GM23338 (cell line): ENCODE results near the gene PKD1. TPM values are rescaled to one million over a fixed set of nuclear protein-coding genes. Genes with fewer than 3 reads are reported as not detected.

Source experiments
- ATAC-seq: fragments of 200-7000 bp; cut with Tn5 transposase; 3 replicates; pipeline ENCODE4 v1.9.1; 2020
- DNase-seq: peaks from one replicate; pipeline ENCODE4 v3.0.0-alpha.2; 2015; ENCODE audit warnings: low spot score
- H2AFZ ChIP-seq: fragments of 200-600 bp; sonication (generic); 2 replicates; pipeline ENCODE4 v1.8.0; 2016; ENCODE audit warnings: antibody characterized with exemption, mild to moderate bottlenecking, moderate library complexity
- H3F3A ChIP-seq: fragments of 200-600 bp; sonication (generic); replicated peaks from 2 replicates; pipeline ENCODE4 v1.8.0; 2017; ENCODE audit warnings: antibody characterized with exemption, mixed run types, low read depth
- H3K27ac ChIP-seq: fragments of 200-600 bp; sonication (generic); 2 replicates; pipeline ENCODE4 v1.6.1; 2016; ENCODE audit warnings: low read depth
- H3K27me3 ChIP-seq: fragments of 200-600 bp; sonication (generic); 2 replicates; pipeline ENCODE4 v1.8.0; 2016; ENCODE audit warnings: mild to moderate bottlenecking, mixed run types, moderate library complexity; ENCODE audit not compliant: insufficient read depth
- H3K36me3 ChIP-seq: fragments of 200-600 bp; sonication (generic); 2 replicates; pipeline ENCODE4 v1.8.0; 2016; ENCODE audit warnings: mild to moderate bottlenecking; ENCODE audit not compliant: insufficient read depth
- H3K4me1 ChIP-seq: fragments of 200-600 bp; sonication (generic); 2 replicates; pipeline ENCODE4 v1.8.0; 2016; ENCODE audit warnings: mild to moderate bottlenecking, moderate library complexity; ENCODE audit not compliant: insufficient read depth
- H3K4me2 ChIP-seq: fragments of 200-600 bp; sonication (generic); 2 replicates; pipeline ENCODE4 v1.7.1; 2017; ENCODE audit warnings: mixed run types
- H3K4me3 ChIP-seq: fragments of 200-600 bp; sonication (generic); 2 replicates; pipeline ENCODE4 v1.6.1; 2016; ENCODE audit warnings: mixed run types
- H3K79me2 ChIP-seq: fragments of 200-600 bp; sonication (generic); replicated peaks from 2 replicates; pipeline ENCODE4 v1.8.0; 2017; ENCODE audit warnings: mild to moderate bottlenecking; ENCODE audit not compliant: insufficient read depth
- H3K9me2 ChIP-seq: fragments of 200-600 bp; sonication (generic); 2 replicates; pipeline ENCODE4 v1.8.0; 2017; ENCODE audit not compliant: insufficient read depth
- H4K20me1 ChIP-seq: fragments of 200-600 bp; sonication (generic); replicated peaks from 2 replicates; pipeline ENCODE4 v1.8.0; 2017; ENCODE audit warnings: mild to moderate bottlenecking; ENCODE audit not compliant: insufficient read depth
- H3K27ac Mint-ChIP-seq: 2 replicates; pipeline ENCODE4 v1.8.0; 2020; ENCODE audit warnings: inconsistent platforms, mild to moderate bottlenecking, moderate library complexity, mixed read lengths
- H3K27me3 Mint-ChIP-seq: 3 replicates; pipeline ENCODE4 v1.8.0; 2022; ENCODE audit warnings: low read depth, mild to moderate bottlenecking, moderate library complexity, mixed read lengths, inconsistent platforms; ENCODE audit not compliant: insufficient read depth, poor library complexity
- H3K36me3 Mint-ChIP-seq: 3 replicates; pipeline ENCODE4 v1.8.0; 2021; ENCODE audit warnings: low read depth, mild to moderate bottlenecking, inconsistent platforms, moderate library complexity, mixed read lengths
- H3K4me1 Mint-ChIP-seq: 3 replicates; pipeline ENCODE4 v1.8.0; 2020; ENCODE audit warnings: mild to moderate bottlenecking, inconsistent platforms, mixed read lengths
- H3K4me3 Mint-ChIP-seq: 3 replicates; pipeline ENCODE4 v1.8.0; 2021; ENCODE audit warnings: moderate library complexity, mild to moderate bottlenecking, inconsistent platforms, mixed read lengths
- H3K9me3 Mint-ChIP-seq: 3 replicates; pipeline ENCODE4 v1.8.0; 2020; ENCODE audit warnings: moderate library complexity, mild to moderate bottlenecking, inconsistent platforms, mixed read lengths
- CREB1 ChIP-seq: fragments of 250-450 bp; sonication (Bioruptor Pico); IDR thresholded peaks from 2 replicates; pipeline ENCODE4 v1.5.0; 2020; ENCODE audit warnings: low read depth, mild to moderate bottlenecking, moderate library complexity
- EZH2phosphoT487 ChIP-seq: fragments of 200-600 bp; sonication (generic); IDR thresholded peaks from one replicate; pipeline ENCODE4 v1.8.1; 2018; ENCODE audit warnings: antibody characterized with exemption; ENCODE audit not compliant: unreplicated experiment
- JUNB ChIP-seq: IDR thresholded peaks from one replicate; pipeline ENCODE4 v1.6.1; 2016; ENCODE audit warnings: antibody characterized with exemption; ENCODE audit not compliant: unreplicated experiment
- NANOG ChIP-seq: IDR thresholded peaks from 2 replicates; pipeline ENCODE4 v1.6.1; 2016; ENCODE audit warnings: antibody characterized with exemption, borderline replicate concordance
- POLR2AphosphoS5 ChIP-seq: IDR thresholded peaks from 2 replicates; pipeline ENCODE4 v1.6.1; 2016; ENCODE audit warnings: antibody characterized with exemption, low read depth
- STAT1 ChIP-seq: IDR thresholded peaks from one replicate; pipeline ENCODE4 v1.6.1; 2016; ENCODE audit warnings: antibody characterized with exemption; ENCODE audit not compliant: unreplicated experiment
- ZNF114 ChIP-seq: fragments of 250-450 bp; sonication (Bioruptor Pico); IDR thresholded peaks from 2 replicates; pipeline ENCODE4 v1.5.0; 2020; ENCODE audit warnings: mild to moderate bottlenecking, moderate library complexity
- ZNF331 ChIP-seq: fragments of 250-450 bp; sonication (Bioruptor Pico); IDR thresholded peaks from 2 replicates; pipeline ENCODE4 v1.5.0; 2020; ENCODE audit warnings: low read depth, mild to moderate bottlenecking, moderate library complexity
- polyA plus RNA-seq: library from polyadenylated mRNA; unstranded; fragments of >200 nt; fragmentation: Nextera tagmentation; extraction: Ambion mirVana; gene quantifications from 2 replicates; pipeline ENCODE4 v1.2.1, GENCODE V29; 2016
- total RNA-seq: library from RNA; depleted of rRNA; stranded (reverse); fragments of >200 nt; shearing (Covaris generic); gene quantifications from 2 replicates; pipeline ENCODE4 v1.2.3, GENCODE V29; 2014
- TF ChIP-seq, protein P1 (sequence below), 2 experiments: fragments of 200-600 bp in 1 of 2; sonication (generic) in 1 of 2; conservative IDR thresholded peaks; 2 replicates each; pipeline versions ENCODE4 v1.5.1 to v1.6.1; 2016 to 2017; ENCODE audit warnings: antibody characterized with exemption in 2 of 2, low read depth in 2 of 2, mild to moderate bottlenecking in 2 of 2, moderate library complexity in 1 of 2
- TF ChIP-seq, protein P2 (sequence below): IDR thresholded peaks from one replicate; pipeline ENCODE4 v1.6.1; 2018; ENCODE audit warnings: antibody characterized with exemption; ENCODE audit not compliant: unreplicated experiment
- TF ChIP-seq, protein P3 (sequence below): IDR thresholded peaks from 2 replicates; pipeline ENCODE4 v1.6.1; 2016; ENCODE audit warnings: antibody characterized with exemption

PKD1 gene
- total and polyA plus RNA-seq, 2 experiments from 2014 or later, result 21.1 to 107 TPM

DNA sequence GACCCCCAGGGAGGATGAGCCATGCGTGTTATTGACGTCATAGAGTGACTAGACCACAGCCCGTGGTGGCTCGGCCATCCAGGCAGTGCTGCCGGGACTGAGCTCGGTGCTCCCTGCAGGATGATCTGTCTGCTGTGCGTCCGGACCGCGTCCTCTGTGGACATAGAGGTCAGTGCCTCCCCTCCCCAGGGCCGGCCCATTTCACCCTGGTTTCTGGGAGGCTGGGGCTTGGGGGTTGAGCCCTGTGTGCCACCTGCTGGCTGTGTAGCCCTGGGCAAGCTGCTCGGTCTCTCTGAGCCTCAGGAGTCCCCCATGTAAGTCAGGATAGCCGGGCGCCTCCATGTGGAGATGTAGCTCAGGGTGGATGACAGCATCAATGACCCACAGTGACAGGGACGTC, 79.6 kb downstream of the PKD1 start:
- no peaks in the 10 kb centered on the region for H3K4me1 Mint-ChIP-seq

DNA sequence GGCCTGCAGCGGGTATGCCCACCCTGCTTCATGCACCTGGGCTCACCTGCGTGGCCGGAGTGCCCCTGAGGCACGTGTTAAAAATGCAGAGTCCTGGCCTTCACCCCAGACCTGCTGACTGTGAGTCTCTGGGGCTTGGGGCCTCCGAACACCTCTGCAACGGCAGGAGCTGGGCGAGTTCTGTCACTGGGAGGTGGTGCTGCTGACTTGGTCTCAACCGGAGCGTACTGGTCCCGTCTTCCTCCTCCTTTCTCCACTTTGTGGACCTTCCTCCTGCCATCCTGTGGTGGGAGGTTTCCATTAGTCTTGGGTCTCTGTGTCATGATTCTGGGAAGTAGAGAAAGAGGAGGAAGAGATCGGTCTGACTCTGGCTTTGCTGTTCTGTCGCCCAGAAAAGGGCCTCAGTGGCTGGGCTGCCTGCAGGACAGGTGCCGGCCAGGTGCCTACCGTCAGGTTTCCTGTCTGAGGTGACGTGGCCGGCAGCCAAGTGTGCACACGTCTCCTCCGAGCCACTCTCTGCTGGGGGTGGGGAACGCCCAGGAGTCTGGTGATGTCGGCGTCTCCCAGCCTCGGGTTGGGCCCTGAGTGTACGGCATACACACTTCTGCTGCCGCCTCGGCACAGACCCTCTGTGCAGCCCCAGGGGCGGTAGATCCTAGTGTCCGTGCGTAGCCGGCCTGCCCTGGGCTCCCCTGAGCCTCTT, 81.0 kb downstream of the PKD1 start:
- no peak overlapping the region for H3K27ac ChIP-seq
- Mint-ChIP-seq H3K27me3 (peaks cover 5% of the 10 kb centered on the region), H3K9me3 (no peaks in the 10 kb centered on the region), H3K36me3 (peaks cover 23% of the 10 kb centered on the region), H3K4me3 (no peak overlapping the region), H3K4me1 (no peaks in the 10 kb centered on the region), H3K27ac (no peak overlapping the region)
- H3K36me3 ChIP-seq, result no peaks in the 10 kb centered on the region; the same call in 1 of the 2 replicates
- H3K4me2 ChIP-seq, result no peak overlapping the region
- H3F3A ChIP-seq, result no peaks in the 10 kb centered on the region
- no peak overlapping the region for H3K4me3 ChIP-seq
- H3K9me2 ChIP-seq, result no peaks in the 10 kb centered on the region
- H3K4me1 ChIP-seq, result no peaks in the 10 kb centered on the region
- H4K20me1 ChIP-seq, result no peaks in the 10 kb centered on the region
- DNase-seq (no peak), ATAC-seq (no peak)
- no peaks in the 10 kb centered on the region for H3K79me2 ChIP-seq
- H3K27me3 ChIP-seq, result no peaks in the 10 kb centered on the region
- no peak overlapping the region for H2AFZ ChIP-seq
- TF ChIP-seq, protein P1, sequence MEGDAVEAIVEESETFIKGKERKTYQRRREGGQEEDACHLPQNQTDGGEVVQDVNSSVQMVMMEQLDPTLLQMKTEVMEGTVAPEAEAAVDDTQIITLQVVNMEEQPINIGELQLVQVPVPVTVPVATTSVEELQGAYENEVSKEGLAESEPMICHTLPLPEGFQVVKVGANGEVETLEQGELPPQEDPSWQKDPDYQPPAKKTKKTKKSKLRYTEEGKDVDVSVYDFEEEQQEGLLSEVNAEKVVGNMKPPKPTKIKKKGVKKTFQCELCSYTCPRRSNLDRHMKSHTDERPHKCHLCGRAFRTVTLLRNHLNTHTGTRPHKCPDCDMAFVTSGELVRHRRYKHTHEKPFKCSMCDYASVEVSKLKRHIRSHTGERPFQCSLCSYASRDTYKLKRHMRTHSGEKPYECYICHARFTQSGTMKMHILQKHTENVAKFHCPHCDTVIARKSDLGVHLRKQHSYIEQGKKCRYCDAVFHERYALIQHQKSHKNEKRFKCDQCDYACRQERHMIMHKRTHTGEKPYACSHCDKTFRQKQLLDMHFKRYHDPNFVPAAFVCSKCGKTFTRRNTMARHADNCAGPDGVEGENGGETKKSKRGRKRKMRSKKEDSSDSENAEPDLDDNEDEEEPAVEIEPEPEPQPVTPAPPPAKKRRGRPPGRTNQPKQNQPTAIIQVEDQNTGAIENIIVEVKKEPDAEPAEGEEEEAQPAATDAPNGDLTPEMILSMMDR (conservative IDR thresholded peaks at IDR 0.05; ENCODE audit: low read depth in 2 of 2), result no peak
- TF ChIP-seq ZNF331 (CRISPR knock-in tag) (no peak), ZNF114 (no peak), NANOG (no peak), STAT1 (no peak), POLR2AphosphoS5 (no peak), EZH2phosphoT487 (no peak), JUNB (no peak), CREB1 (CRISPR knock-in tag) (no peak)
- TF ChIP-seq, protein P2, sequence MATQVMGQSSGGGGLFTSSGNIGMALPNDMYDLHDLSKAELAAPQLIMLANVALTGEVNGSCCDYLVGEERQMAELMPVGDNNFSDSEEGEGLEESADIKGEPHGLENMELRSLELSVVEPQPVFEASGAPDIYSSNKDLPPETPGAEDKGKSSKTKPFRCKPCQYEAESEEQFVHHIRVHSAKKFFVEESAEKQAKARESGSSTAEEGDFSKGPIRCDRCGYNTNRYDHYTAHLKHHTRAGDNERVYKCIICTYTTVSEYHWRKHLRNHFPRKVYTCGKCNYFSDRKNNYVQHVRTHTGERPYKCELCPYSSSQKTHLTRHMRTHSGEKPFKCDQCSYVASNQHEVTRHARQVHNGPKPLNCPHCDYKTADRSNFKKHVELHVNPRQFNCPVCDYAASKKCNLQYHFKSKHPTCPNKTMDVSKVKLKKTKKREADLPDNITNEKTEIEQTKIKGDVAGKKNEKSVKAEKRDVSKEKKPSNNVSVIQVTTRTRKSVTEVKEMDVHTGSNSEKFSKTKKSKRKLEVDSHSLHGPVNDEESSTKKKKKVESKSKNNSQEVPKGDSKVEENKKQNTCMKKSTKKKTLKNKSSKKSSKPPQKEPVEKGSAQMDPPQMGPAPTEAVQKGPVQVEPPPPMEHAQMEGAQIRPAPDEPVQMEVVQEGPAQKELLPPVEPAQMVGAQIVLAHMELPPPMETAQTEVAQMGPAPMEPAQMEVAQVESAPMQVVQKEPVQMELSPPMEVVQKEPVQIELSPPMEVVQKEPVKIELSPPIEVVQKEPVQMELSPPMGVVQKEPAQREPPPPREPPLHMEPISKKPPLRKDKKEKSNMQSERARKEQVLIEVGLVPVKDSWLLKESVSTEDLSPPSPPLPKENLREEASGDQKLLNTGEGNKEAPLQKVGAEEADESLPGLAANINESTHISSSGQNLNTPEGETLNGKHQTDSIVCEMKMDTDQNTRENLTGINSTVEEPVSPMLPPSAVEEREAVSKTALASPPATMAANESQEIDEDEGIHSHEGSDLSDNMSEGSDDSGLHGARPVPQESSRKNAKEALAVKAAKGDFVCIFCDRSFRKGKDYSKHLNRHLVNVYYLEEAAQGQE, result no peak

More for the DNA sequence above, 79.6 kb downstream of the PKD1 start:
- TF ChIP-seq JUNB (no peak), ZNF114 (no peak), STAT1 (no peak), POLR2AphosphoS5 (no peak)
- TF ChIP-seq, protein P1 (conservative IDR thresholded peaks at IDR 0.05; ENCODE audit: low read depth in 2 of 2), result peak in 1 of 2 experiments; percentile 36; a peak in 2 of 4 replicates
- TF ChIP-seq, protein P3, sequence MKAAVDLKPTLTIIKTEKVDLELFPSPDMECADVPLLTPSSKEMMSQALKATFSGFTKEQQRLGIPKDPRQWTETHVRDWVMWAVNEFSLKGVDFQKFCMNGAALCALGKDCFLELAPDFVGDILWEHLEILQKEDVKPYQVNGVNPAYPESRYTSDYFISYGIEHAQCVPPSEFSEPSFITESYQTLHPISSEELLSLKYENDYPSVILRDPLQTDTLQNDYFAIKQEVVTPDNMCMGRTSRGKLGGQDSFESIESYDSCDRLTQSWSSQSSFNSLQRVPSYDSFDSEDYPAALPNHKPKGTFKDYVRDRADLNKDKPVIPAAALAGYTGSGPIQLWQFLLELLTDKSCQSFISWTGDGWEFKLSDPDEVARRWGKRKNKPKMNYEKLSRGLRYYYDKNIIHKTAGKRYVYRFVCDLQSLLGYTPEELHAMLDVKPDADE, result no peak
- Histone ChIP-seq H3K27me3 (no peaks in the 10 kb centered on the region), H2AFZ (no peak overlapping the region), H3F3A (no peaks in the 10 kb centered on the region), H3K9me2 (no peaks in the 10 kb centered on the region), H3K27ac (no peak overlapping the region), H3K4me2 (no peak overlapping the region), H3K79me2 (no peaks in the 10 kb centered on the region), H3K4me1 (no peaks in the 10 kb centered on the region), H3K4me3 (no peak overlapping the region), H3K36me3 (no peaks in the 10 kb centered on the region; the same call in 1 of the 2 replicates), H4K20me1 (no peaks in the 10 kb centered on the region; the same call in 1 of the 2 replicates)
- Mint-ChIP-seq H3K36me3 (peaks cover 19% of the 10 kb centered on the region), H3K9me3 (no peaks in the 10 kb centered on the region), H3K27ac (no peak overlapping the region), H3K27me3 (peaks cover 5% of the 10 kb centered on the region), H3K4me3 (no peak overlapping the region)
- peak; percentile 50 for ATAC-seq
- no peak for DNase-seq
